Iris pigment epithelial cell (primary cell): ENCODE measurements around the gene PHF19.

ENCODE experiments used
- DNase-seq: peaks from one replicate; pipeline ENCODE4 v3.0.0-alpha.2; 2011; ENCODE audit warnings: low read depth

PHF19 gene

DNA sequence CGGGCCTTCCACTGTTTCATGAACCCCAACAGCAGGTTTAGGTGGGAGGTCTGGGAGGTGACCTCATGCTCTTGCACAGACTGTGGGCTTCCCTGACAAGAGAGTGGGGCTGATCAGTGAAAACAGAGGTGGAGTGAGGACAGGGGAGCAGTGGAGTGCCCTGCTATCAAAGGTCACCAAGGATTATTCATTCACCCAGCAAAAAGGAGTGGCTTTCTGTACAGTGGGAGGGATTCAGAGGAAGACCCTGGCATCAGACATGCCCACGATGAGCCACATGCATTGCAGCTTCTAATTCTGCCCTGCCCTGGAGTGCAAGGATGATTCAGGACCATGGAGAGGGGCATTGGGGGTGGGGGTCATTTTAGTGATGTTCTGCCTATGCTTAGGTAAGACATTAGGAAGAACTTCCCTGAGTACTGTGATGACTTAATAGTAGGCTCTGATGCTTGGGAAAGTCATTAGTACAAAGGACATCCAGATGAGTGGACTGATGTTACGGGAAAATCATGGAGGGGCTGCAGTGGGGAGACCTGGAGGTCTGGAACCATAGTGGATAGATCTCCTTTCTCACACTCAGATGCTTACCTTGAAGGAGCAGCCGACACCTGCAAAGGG, 36.8 kb upstream of the PHF19 start:
- no peak for DNase-seq

DNA sequence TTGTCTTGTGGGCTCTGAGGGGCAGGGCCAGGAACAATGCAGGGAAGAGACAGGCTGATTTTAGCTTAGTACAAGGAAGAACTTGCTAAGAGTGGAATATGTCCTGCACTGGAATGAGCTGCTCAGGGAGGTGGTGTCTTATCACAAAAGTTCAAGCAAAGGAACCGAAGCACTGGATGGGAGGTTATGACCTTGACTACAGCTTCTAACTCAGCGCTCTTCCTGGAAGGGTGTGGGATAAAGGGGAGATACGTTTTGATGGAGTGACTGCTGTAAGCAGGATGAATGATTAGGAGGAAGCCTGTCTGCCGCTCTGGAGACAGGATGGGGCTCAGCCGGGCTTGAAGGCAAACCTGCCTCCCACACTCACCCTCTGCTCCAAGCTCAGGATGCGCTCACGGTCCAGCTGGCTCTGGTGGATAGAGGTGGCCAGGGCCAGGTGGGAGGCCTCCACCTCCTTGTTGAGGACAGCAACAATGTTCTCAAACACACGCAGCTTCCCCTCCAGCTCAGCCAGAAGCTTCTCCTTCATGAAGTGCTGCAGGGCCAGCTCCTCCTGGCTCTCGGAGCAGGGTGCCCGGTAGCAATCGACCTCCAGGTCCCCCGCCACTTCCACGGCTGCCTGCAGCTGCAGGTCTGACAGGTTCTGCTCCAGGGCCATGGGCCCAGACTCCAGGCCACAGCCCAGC, 36.1 kb upstream of the PHF19 start:
- no peak for DNase-seq

DNA sequence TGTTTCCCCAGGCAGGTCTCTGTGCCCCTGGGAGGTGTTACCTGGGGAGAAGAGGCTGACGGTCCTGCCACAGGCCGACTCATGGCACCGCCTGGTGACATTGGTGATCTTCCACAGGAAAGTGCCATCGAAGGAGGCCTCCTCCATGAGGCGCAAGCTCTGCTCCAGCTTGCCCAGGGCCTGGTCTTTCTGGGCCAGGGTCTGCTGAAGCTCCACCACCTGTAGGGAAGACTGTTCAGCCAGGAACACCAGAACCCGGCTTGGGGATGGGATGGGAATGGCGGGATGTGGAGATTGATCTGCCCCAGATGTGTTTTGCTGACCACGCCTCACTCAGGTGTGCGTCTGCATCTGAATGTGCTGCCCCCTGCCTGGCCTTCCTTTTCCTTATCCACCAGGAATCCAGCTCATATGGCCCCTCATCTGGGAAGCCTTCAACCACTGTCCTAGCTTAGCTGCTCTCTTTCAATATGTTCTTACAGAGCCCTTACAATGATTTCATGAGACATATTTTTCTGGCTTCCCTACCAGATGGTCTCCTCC, 34.4 kb upstream of the PHF19 start:
- DNase-seq, result no peak

DNA sequence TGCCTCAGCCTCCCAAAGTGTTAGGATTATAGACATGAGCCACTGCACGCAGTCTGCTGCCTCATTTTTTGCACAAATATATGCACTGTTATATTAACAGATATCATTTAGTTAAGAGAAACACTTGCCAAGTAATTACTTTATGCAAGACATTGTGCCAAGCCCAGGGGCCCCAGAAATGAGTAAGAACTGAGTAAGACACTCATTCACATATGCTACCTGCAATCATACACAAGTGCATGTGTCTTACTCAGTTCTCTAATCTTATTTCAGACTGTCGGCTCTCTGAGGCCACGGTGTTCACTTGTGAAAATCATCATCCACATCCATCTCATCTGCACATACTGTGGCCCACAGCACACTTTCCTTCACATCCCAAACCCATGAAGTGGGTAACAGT, 33.7 kb upstream of the PHF19 start:
- DNase-seq, result no peak

DNA sequence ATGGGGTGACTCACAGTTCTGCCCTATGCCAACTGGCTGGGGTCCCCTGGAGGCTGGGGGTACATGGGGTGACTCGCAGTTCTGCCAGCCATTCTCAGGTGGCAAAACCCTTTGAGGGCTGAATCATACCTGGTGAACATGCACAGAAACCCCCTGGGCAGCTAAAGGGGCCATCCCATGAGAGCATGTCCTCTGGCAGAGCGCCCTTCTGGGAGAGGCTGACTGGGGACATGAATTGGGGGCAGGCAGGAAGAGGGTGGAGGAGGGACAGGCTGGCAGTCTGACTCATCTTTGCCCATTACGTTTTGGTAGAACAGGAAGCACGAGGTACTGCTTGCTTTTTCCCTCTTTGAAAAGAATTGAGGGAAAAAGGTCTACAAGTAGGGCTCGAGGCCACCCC, 32.9 kb upstream of the PHF19 start:
- DNase-seq, result no peak

DNA sequence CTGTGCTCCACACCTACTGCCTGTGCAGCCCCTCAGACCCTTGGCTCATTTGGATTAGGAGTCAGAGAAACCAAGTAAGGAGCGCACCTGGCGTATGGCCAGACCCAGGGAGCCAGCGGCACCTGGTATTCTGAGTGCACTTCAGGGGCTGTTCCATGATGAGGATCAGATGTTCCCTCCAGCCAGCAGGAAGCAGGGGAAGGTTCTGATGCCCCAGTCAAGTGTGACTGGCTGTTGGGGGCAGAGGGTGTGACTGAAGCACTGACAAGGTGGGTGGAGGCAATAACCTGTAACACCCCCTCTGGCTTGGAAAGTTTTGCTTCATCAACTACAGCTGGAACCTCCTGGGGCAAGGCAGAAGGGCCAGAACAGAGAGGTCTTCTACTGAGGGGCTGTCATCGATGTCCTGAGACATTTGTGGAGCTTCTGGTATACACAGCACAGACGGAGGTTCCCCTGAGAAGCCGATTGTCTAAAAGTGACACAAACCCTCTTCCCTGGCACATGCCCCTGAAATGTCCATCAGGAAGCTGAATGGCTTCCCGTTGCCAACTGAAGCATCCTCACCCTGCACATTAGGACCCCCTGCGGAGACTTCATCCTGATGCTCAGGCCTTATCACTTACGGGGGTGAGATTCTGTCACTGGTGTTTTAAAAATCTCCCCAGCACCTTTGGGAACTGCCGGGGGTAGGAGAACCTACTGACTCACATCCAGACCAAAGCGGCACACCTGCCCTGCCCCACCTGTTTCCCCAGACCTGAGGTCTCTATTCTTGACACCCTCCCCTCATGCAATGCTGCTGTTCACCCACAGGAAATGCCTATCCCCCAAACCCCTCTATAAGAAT, 28.6 kb upstream of the PHF19 start:
- no peak for DNase-seq

DNA sequence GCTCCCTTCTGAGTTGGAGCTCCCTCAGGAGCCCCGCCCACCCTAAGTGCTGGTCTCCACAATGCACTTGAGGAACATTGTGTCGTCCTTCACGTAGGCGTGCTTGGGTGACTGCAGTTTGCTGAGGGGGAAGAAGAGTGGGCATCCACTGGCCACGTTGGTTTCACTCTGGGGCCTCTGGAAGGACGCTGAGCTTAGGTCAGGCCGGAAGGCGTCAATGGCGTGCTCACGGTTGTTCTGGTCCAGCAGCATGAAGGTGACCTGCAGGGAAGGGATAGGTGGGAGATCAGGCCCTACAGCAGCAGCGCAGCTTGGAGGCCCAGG, 28.0 kb upstream of the PHF19 start:
- DNase-seq, result no peak

DNA sequence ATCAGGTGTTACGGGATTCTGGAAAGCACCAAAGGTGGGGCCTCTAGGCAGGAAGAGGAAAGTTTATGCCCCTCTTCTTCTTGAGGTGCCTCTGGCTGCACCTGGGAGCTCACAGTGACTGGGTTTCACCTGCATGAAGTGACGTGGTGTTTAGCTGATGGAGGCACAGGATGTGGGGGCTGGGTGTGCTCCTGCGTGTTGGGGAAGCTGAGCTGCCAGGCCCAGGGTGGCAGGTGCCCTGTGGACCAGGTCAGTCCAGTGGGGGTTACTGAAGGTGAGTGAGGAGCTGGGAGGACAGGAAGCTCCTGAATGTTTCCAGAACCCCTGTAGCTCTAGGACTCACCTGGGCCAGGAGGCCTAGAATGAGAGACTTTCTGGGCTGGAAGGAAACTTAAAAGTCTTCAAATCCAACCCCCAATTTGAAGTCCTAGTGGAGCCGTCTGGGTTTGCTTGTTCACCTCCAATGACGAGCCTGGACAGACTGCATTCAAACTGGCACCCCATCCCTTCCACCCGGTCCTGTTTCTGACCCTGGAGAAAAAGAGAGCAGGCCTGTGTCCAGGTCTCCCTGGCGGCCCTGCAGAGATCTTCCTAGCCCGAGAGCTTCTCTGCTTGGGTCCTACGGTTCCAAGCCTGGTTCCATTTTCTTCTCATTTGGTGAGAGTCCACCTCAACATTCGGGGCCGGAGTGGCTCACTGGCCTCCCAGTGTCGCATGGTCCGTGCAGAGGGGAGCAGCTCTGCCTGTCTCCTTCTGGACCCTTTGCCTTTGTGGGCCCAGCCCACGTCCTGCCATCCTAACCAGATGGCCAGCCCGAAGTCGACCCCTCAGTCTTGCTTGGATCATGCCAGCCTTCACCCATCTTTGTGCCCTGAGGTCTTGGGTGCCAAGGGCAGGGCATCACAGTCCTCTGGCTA, 27.3 kb upstream of the PHF19 start:
- no peak for DNase-seq

DNA sequence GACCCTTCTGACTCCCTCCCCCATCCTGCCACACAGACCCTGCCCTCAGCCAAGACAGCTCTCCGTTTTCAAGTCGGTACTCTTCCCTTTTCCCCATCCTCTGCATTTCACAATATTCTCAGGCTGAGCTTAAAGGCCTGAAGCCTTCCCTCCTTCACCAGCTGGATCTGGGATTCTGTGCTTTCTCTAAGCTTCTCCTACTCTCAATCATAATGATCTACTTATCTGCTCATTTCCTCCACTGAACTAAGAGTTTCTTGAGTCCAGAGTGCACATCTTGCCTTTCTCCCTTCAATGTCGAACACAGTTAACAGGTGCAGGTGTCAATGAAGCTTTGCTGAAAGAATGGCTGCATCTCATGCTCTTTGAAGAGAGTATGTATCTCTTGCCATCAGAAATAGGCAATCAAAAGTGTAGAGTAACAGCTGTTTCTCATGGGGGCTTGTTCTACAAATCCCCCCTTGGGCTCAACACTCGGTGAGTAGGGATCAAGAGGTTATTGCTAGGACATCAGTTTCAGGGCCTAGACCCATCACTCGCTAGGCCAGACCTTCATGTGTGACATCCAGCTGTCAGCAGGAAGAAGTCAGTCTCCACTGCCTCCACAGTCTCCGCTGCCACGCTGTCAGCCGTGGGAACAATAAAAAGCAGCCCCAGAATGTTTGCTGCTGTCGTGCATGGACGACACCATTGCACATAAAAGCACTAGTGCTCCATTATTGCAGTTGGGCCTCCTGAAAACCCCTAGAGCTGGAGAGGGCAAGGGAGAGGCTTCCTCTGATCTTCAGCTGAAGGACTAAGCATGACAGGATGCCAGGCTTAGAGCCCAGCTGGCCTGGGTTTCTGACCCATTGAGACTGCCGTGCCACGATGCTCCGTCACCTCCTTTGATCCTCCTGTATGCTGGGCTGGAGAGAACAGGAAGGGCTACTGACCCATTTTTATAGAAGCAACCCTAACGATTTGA, 25.9 kb upstream of the PHF19 start:
- no peak for DNase-seq

DNA sequence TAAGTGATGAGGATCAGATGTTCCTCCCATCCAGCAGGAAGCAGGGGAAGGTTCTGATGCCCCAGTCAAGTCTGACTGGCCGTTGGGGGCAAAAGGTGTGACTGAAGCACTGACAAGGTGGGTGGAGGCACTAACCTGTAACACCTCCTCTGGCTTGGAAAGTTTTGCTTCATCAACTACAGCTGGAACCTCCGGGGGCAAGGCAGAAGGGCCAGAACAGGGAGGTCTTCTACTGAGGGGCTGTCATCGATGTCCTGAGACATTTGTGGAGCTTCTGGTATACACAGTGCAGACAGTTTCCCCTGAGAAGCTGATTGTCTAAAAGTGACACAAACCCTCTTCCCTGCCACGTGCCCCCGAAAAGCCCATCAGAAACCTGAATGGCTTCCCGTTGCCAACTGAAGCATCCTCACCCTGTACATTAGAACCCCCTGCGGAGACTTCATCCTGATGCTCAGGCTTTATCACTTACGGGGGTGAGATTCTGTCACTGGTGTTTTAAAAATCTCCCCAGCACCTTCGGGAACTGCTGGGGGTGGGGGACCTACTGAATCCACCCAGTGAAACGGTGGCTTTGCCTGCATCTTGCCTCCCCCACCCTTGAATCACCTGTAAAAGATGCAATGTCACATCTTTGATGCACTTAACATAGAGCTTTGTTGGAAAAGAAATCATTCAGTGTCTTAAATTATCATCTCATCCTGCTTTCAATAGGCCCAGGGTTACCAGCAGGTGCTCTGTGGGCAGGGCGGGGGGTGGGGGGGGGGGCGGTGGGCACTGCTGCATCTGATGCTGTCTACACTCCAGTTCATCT, 25.0 kb upstream of the PHF19 start:
- no peak for DNase-seq

DNA sequence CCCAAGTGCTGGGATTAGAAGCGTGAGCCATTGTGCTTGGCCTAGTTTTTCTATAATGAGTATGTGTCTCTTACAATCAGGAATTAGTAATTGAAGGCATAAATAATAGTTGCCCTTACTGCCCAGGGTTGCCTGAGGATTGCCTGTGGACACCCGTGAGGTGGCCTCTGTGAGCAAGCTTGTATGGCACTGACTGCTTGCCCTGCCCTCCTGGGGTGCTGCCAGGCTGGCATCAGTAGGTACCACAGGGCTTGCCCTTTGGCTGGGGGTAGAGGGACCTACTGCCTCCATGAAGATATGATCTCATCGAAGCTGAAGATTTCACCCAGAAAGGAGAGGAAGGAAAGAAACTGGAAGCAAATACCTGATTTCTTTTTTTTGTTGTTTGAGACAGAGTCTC, 23.8 kb upstream of the PHF19 start:
- no peak for DNase-seq

DNA sequence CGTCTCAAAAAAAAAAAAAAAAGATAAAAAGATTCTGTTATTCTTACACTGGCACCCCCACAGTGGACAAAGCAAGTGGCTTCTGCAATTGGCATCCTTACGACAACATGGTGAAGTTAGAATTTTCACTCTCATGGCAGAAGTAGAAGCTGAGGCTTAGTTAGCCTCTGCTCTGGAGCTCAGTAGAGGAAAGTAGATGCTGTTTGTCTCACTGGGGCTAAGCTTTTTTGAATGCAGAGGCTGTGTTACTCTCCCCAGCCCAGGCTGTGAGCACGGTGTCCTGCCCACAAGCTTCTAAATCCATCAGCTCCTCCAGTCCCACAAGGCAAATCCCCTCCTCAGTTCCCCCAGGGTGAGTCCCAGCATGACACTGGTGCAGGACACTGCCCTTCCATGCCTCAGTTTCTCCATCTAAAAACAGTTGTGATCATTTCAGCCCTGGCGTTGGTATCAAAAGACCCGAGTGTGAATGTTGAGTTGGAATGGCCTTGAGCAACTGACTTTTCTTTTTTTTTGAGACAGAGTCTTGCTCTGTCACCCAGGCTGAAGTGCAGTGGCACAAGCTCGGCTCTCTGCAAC, 22.6 kb upstream of the PHF19 start:
- no peak for DNase-seq

DNA sequence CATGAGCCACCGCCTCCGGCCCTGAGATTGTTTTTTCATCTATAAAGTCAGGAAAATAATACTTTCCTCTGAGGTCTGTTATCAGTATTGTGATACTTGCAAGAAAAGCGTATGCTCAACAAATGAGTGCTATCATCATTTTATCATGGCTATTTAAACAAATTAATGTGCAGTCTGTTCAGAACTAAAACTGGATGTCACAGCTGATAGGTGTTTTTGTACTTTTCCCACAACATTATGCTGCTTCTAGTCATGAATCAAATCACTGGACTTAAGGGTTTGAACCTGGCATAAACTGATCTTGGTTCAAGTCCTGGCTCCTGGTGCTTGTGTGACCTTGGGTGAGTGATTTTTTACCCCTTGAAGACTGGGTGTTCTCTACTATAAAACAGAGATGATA, 21.4 kb upstream of the PHF19 start:
- DNase-seq, result no peak

DNA sequence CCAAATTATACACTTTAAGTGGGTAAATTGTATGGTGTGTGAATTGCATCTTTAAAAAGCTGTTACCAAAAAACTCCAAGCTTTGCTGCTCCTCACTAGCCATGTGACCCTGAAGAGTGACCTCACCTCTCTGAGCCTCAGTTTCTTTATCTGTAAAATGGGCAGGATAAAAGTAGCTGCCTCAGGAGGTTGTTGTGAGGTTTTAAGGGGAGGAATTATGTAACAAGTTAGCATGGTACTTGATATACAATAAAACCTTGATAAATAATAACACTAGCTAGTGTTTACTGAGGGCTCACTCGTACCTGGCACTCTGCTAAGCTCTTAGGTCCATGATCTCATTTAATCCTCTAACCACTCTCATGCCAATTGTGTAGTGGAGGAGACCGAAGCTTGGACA, 19.0 kb upstream of the PHF19 start:
- no peak for DNase-seq

DNA sequence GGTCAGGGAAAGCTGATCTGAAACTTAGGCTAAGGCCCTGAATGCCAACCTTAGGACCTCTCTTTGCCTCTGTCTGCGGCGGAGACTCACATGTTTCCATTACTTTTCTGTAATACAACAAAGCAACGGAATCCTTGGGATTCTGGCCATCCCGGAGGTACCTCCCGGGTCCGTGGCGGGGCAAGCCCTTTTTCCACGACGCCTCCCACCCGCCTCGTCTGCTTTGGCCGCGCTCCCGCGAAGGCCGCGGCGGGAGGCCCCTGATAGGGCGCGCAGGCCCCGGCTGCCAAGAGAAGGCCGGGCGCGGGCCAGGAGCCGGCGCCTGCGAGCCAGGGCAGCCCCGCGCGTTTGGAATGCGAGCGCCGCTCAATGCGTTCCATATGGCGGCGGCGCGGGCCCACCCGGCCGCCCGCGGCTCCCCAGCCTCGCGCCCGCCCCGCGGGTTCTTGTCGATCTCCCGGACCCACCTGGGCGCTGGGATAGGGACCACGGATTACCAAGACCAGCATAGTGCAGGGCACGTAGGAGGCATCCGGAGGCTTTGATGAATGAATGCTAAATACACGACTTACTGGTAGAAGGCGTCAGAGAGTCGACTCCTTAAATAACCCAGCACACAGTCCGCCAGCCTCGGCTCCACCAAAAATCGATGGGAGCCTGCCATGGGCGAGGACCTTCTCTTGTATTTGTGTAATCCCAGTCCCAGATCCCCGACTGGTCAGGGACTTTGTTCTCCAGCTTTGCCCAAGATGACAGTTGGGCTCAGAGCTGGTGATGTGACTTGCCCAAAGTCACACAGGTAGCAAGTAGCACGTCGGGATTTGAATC, 17.5 kb upstream of the PHF19 start:
- peak; percentile 34 for DNase-seq

DNA sequence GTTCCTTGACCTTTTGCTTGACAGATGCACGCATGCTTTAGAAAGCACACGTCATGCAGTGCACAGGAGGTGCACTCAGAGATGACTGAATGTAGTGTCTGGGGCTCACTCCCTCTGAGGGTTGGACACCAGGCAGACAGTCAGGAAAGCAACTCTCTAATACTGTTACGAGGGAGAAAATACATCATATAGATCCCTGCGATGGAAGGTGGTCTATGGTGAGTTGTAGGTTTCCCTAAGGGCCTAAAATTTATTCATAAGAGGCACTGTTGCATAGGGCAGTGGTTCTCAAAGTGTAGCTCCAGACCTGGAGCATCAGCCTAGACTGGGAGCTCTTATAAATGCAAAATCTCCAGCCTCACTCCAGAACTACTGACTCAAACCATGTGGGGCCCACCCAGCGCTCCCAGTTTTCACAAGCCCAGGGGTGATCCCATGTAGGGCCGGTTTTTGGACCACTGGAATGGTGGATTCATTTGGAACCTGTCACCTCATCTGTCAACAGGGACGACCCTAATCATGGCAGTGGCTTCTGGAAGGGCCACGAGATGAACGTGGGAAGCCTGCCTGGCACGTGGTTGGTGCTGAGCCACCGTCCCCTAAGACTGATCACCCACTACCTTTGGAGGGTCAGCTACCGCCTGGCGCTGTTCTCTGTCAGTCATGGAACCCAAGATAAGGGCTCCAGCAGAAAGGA, 16.8 kb upstream of the PHF19 start:
- DNase-seq, result no peak

DNA sequence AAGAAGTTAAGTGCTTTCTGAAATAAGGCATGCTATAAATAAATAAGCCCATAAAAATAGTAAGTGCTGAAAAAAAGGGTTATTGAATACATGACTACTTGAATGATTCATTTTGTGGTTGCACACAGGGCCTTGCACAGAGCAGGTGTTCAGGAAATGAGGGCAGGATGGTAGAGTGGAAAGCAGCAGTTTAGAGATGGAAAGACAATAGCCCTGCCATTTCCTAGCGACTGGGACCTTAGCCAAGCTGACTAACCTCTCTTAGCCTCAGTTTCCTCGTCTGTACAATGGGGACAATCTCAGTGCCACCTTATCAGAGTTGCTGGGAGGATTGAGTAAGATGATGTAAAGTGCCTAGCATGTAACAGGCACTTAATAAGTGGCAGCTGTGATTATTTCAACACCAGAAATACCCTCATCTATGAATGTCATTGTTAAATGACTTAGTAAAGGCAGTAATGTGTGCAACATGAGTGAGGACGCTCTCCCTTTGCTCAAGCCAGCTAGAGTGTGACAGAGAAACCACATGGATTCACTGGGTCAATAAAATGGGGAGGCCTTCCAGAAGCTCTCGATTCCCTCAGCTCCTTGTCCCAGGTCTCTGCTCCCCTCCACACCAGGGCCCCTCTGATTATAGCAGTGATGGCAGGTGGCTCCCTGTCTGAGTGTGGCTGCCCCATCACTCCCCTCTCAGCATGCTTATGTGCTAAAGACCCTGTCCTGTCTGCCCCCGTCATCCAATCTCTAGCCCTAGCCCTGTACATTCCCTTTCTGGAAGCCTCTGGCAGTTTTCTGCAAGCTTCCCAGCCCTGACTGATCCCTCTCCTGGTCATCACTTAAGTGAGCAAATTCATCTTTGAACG, 16.0 kb upstream of the PHF19 start:
- peak; percentile 90 for DNase-seq
